Measurements from ENCODE around the gene MRPS6.

GRCh38 chr21:34097442-34097841 is 24.1 kb downstream of the MRPS6 start:
- no peak for TF ChIP-seq GATA3 (IDR thresholded peaks at IDR 0.05; ENCODE audit: low read depth, low read length)
- no peak for TF ChIP-seq GATA2 (IDR thresholded peaks at IDR 0.05; ENCODE audit: low read depth, low read length)

Measured in SH-SY5Y (cell line).